Measurements from ENCODE around the gene SP6. TPM values are rescaled to one million over a fixed set of nuclear protein-coding genes. Genes with fewer than 3 reads are reported as not detected.

Gene SP6
- total RNA-seq, 1 experiment from 2014 or later = 3.1 TPM

- Histone ChIP-seq H3K27ac (ENCODE audit: low read length) (no peak overlapping the region), H3K9me3 (ENCODE audit: low read length) (no peaks in the 10 kb centered on the region), H3F3A (ENCODE audit: low read length, unreplicated experiment) (peaks cover 6% of the 10 kb centered on the region), H3K9ac (ENCODE audit: low read length) (no peak overlapping the region), H3K27me3 (ENCODE audit: low read length) (no peaks in the 10 kb centered on the region), H4K20me1 (ENCODE audit: low read length) (no peaks in the 10 kb centered on the region), H3K9me2 (replicated peaks; ENCODE audit: low read length) (no peaks in the 10 kb centered on the region), H3K4me1 (ENCODE audit: insufficient read depth, low read length) (peaks cover 28% of the 10 kb centered on the region), H3K4me3 (ENCODE audit: low read length) (no peak overlapping the region), H3K36me3 (ENCODE audit: low read depth, low read length) (no peaks in the 10 kb centered on the region), H3K4me2 (ENCODE audit: low read length) (no peak overlapping the region), H2AFZ (ENCODE audit: low read length) (no peak overlapping the region), H3K79me2 (ENCODE audit: low read length) (no peaks in the 10 kb centered on the region)
- no TSS peak for BruUV-seq (replicated peaks)
- CTCF ChIA-PET = no interaction called here
- POLR2A ChIA-PET (ENCODE audit: unreplicated experiment) = no interaction called here
- DNase-seq (no peak), ATAC-seq (no peak)
- TF ChIP-seq, protein P1, sequence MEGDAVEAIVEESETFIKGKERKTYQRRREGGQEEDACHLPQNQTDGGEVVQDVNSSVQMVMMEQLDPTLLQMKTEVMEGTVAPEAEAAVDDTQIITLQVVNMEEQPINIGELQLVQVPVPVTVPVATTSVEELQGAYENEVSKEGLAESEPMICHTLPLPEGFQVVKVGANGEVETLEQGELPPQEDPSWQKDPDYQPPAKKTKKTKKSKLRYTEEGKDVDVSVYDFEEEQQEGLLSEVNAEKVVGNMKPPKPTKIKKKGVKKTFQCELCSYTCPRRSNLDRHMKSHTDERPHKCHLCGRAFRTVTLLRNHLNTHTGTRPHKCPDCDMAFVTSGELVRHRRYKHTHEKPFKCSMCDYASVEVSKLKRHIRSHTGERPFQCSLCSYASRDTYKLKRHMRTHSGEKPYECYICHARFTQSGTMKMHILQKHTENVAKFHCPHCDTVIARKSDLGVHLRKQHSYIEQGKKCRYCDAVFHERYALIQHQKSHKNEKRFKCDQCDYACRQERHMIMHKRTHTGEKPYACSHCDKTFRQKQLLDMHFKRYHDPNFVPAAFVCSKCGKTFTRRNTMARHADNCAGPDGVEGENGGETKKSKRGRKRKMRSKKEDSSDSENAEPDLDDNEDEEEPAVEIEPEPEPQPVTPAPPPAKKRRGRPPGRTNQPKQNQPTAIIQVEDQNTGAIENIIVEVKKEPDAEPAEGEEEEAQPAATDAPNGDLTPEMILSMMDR (conservative IDR thresholded peaks at IDR 0.05; ENCODE audit: low read depth, low read length) = no peak
- TF ChIP-seq EZH2phosphoT487 (IDR thresholded peaks at IDR 0.05; ENCODE audit: borderline replicate concordance, low read length) = no peak
- no peak for TF ChIP-seq EZH2 (IDR thresholded peaks at IDR 0.05; ENCODE audit: low read length, unreplicated experiment)
- intact Hi-C loops (cut with micrococcal nuclease) = no loop called here
These were observed 16.0 kb upstream of the SP6 start for GRCh38 chr17:47866941-47867340.

GRCh38 chr17:47864791-47865216, 13.8 kb upstream of the SP6 start:
- intact Hi-C loops (cut with micrococcal nuclease) = loop anchor here (2.0 kb wide), 1 partner anchor 14 kb away; the partner anchor contains the start of gene SP6
- peaks cover 28% of the 10 kb centered on the region for H3K4me1 ChIP-seq (ENCODE audit: insufficient read depth, low read length)
- DNase-seq = peak; percentile 89

More at GRCh38 chr17:47864791-47865216, 13.8 kb upstream of the SP6 start:
- H3K4me2 ChIP-seq (ENCODE audit: low read length) = peak overlapping the region; percentile 79
- H3K27ac ChIP-seq (ENCODE audit: low read length) = peak overlapping the region; percentile 77
- BruUV-seq (replicated peaks) = no TSS peak
- H3K9me2 ChIP-seq (replicated peaks; ENCODE audit: low read length) = no peaks in the 10 kb centered on the region
- no peaks in the 10 kb centered on the region for H4K20me1 ChIP-seq (ENCODE audit: low read length)
- H3K9ac ChIP-seq (ENCODE audit: low read length) = 0 out of 2 replicates have a peak overlapping the region, but pooled peaks have one; percentile 9
- ChIA-PET CTCF (interaction anchor here (0.6 to 1.0 kb wide), 3 partner anchors 25 to 568 kb away, joined by 3 to 9 read pairs (median 4); partner anchors contain the start of gene CDK5RAP3), POLR2A (ENCODE audit: unreplicated experiment) (interaction anchor here (1.0 kb wide), 1 partner anchor 106 kb away, joined by 3 read pairs; no protein-coding TSS in a partner anchor)
- H3K4me3 ChIP-seq (ENCODE audit: low read length) = peak overlapping the region; percentile 49
- TF ChIP-seq EZH2 (IDR thresholded peaks at IDR 0.05; ENCODE audit: low read length, unreplicated experiment) (no peak), EZH2phosphoT487 (IDR thresholded peaks at IDR 0.05; ENCODE audit: borderline replicate concordance, low read length) (no peak)
- TF ChIP-seq, protein P1 (conservative IDR thresholded peaks at IDR 0.05; ENCODE audit: low read depth, low read length) = no peak
- H3K36me3 ChIP-seq (ENCODE audit: low read depth, low read length) = no peaks in the 10 kb centered on the region
- H3K79me2 ChIP-seq (ENCODE audit: low read length) = no peaks in the 10 kb centered on the region
- H3K9me3 ChIP-seq (ENCODE audit: low read length) = no peaks in the 10 kb centered on the region
- H2AFZ ChIP-seq (ENCODE audit: low read length) = peak overlapping the region; percentile 57
- peaks cover 6% of the 10 kb centered on the region for H3F3A ChIP-seq (ENCODE audit: low read length, unreplicated experiment)
- H3K27me3 ChIP-seq (ENCODE audit: low read length) = no peaks in the 10 kb centered on the region
- peak; percentile 69 for ATAC-seq

All from PC-3 (cell line).